GM18526 (cell line): ENCODE results near the gene TBC1D22A.

ENCODE experiments used
- POLR2A ChIP-seq: IDR thresholded peaks from 3 replicates; pipeline ENCODE4 v1.6.1; 2011; ENCODE audit not compliant: insufficient read length; ENCODE audit errors: extremely low read depth

Gene TBC1D22A

DNA sequence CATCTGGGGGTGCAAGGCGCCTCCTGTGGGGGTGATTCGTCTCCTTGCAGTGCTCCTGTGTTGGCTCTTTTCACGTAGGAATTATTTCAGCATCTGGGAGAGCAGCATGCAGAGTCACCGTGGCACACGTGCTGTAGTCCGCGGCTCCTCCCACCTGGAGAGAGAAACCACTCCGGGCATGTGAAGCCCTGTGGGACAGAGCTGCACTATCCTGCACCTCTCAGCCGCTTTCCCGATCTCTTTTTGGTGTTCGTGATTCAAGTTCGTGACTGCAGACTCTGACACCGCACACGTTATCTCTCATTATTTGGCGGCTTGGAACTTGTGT, 394.6 kb downstream of the TBC1D22A start:
- no peak for TF ChIP-seq POLR2A

DNA sequence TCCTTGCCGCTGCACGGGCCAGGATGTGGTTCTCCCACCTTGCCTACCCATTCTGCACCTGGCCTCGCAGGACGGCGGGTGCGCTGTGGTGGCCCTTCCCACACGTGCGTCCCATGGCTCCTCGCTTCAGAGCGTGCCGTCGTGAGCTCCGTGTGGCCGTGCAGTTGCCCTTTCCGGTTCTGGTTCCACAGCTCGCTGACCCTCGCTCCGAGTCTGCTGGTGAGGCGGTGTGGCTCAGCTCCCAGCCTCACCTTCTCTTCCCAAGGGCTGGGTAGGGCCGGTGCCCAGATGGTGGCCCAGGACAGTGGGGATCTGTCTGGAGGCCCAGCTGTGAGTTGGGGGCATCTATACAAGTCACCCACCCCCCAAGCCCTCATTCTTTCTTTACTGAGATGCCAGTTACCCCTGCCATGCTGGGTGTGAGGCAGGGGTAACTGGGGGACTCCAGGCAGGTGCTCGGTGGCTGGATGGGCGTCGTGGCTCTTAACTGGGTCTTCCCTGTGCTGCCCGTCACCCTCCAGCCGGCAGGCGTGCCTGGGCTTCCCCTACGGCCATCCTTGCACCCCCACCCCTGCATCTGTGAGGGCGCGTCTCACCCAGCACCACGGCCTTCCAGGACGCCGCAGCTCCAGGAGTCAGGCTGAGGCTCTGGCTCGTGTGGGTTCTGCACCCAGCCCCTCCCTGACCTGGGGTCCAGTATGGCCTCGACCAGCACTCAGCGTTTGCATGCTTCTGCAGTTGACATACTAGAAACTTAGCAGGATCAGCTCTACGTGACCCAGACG, 395.2 kb downstream of the TBC1D22A start:
- no peak for TF ChIP-seq POLR2A

DNA sequence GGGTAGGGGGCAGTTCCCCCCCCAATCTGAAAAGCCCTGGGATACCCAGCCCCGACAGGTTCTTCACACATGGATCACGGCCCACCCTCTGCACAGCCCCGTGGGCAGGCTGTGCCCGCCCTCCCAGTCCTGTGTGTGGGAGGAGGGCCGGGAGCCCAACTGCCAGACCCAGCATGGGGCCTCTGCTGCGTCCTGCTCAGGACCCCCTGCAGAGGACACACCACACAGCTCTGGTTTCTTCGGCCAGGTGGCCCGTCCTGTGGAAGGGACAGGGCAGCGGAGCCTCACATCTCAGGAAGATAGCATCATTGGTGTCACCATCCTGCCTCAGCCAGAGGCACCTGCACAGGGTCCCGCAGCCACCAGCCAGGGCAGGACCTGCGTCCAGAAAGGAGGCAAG, 396.0 kb downstream of the TBC1D22A start:
- no peak for TF ChIP-seq POLR2A

DNA sequence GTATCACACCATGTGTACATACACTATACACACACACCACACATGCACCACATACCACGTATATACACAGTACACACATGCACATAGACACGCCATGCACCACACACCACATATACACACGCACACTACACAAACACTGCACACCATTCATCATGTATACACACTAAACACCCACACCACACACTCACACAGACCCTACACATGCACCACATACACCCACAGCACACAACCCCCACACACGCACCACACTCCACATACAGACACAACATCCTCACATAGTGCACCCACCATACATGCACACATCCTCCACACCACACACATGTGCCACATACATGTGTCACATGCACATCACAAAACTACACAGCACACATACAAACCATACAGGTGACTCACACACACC, 397.1 kb downstream of the TBC1D22A start:
- no peak for TF ChIP-seq POLR2A

DNA sequence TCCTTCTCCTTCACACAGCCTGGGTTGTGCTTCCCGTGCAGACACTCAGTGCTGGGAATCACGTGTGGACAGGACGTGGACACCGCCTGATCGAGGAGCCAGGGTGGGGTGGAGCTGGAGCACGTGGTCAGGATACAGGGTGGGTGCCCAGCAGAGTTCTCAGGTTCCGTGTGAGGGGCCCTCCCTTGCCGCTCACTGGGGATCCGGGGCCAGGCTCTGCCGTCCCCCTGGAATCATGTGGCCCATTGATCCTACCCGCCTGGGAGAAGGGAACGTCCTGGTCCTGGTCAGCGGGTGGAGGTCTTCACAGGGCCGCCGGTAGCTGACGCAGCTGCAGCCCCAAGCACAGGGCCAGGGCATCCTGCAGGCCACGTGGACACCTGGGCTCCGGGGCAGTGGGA, 397.7 kb downstream of the TBC1D22A start:
- no peak for TF ChIP-seq POLR2A

DNA sequence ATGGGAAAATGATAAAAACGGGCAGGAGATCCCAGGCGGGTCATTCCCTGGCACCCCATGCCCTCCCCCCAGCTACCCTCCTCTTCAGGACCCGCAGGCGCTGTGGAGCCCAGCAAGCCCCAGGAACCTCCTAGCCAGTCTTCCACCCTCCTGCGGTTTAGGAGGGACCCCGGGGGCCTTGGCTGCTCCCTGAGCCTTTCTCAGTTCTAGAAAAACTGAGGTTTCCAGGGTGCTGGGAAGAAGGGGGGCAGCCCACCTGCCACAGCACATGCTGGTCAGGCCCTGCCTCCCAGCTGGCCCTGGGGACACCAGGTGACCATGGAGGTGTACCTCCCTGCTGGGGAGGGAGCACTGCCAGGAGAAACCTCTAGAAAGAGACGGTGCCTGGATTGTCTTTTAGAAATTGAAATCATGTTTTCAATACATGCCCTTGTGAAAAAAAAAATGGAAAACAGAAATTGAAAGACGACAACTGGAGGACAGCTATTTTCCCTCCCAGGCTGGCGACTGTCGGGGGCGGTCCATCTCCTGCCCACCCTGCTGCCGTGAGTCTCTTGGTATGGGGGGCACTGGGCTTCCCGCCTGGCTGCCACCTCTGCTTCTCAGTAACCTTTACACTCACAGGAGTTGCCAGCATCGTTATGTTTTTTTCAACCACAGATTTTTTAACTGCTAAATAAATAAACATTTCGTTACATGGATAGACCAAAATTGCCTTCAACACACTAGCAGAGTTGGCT, 398.5 kb downstream of the TBC1D22A start:
- no peak for TF ChIP-seq POLR2A

DNA sequence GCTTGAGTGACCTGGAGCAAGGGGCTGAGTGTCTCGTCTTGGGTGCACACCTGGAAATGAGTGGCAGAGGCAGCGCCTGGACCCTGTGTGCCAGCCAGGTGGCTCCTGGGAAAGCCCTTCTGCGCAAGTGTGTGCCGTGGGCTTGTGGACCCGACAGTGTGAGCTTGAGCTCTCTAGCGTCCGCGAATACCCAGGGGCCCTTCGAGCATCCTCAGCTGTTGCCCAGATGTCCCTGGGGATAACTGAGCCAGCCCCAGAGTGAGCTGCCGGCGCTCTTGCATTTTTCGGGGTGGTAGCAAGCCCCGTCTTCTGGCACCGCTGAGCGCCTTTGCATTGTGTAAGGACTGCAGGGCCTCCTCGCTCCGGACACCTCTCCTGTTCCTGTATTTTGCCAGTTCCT, 399.2 kb downstream of the TBC1D22A start:
- no peak for TF ChIP-seq POLR2A

DNA sequence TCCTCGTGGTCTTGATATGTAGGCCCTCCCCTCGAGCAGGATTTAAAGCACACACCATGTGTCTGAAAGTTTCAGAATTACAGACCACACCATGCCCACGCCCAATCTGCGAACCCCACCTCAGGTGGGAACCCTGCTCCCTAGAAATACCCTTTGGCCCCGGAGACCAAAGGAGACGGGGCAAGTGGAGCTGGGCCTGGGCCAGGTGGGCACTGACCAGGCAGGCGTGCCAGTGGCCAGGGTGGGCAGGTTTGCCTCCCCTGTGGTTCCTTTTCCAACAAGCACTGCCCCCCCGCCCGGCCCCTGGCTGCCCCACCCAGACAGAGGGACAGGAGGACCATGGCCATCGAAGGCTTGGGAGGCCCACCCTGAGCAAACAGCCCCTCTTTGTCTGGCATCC, 400.4 kb downstream of the TBC1D22A start:
- no peak for TF ChIP-seq POLR2A

DNA sequence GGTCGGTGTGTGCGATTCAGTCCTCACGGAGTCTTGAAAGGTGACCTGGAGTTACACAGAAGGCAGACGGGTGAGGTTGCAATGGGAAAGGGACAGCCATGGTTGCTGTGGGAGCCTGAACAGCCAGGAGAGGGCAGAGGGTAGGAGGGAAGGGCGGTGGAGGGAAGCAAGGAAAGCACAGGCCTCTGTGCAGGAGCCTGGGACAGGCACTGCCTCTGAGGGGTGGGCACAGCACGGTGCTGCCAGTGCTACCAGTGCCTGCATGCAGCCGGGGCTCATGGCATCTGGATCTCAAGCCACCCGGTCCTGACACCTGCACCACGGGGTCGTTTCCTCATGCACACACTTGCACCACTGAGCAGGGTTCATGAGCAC, 401.0 kb downstream of the TBC1D22A start:
- TF ChIP-seq POLR2A: no peak

DNA sequence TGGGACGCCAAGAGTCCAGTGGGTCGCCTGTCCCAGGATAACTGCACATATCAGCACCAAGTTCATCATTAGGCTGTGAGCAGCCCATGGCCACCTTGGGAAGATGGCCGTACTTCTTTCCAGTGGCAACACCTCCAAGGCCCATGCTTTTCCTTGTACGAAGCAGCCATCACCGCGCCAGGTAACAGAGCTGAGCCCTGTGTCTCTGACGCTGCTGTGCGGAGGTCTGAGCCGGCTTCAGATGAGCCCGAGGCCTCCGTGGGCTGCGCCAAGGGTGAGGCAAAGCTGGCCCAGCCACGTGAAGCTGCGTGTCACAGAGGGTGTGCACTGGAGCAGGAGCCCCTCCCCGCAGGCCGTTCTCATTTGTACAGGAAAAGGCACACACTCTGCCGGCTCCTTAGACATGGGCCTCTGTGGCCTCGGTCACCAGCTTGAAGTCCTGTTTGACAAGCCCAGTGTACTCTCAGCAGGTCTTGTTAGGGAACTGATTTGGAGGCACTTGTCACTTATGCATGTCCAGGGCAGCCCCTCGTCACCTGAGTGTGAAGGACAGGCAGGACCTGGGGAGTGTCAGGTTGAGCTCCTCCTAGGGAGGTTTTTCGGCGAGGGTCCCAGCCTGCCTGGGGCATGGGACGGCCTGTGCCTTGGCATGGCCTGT, 401.5 kb downstream of the TBC1D22A start:
- no peak for TF ChIP-seq POLR2A

DNA sequence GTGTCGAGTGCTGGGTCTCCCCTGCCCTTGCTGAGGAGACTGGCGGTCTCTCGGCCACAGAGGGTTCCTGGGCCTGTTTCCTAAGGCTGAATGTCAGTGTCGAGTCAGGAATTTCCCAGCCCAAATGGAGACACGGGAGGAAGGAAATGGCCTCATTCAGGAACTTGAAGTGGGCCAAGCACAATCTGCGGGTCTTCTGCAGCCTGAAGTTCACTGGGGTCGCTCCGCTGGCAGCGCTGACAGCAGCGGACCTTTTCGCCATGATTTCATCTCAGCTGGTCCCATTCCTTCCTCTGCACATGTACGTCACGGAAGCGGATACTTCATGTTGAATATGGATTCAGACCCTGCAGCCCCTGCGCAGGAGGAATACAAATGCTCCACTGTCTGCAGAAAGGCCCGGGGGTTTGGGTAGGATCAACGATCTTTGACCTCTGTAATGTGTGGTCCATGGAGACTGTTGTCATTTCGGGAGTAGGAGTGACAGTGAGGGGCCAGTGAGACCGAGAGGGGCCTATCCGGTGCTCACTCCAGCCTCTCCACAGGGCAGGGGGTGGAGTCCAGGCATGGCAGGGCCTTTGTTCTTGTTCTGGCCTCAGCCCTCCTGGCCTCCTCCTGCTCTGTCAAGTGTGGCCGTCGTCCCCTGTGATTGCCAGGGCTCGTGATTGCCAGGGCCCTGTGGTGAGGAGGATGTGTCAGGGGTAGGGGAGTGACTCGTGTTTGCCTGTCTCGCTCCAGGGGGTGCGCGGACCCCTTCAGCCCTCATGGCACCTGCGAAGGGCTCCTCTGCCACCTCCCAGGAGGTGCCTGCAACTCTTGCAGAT, 402.3 kb downstream of the TBC1D22A start:
- no peak for TF ChIP-seq POLR2A

DNA sequence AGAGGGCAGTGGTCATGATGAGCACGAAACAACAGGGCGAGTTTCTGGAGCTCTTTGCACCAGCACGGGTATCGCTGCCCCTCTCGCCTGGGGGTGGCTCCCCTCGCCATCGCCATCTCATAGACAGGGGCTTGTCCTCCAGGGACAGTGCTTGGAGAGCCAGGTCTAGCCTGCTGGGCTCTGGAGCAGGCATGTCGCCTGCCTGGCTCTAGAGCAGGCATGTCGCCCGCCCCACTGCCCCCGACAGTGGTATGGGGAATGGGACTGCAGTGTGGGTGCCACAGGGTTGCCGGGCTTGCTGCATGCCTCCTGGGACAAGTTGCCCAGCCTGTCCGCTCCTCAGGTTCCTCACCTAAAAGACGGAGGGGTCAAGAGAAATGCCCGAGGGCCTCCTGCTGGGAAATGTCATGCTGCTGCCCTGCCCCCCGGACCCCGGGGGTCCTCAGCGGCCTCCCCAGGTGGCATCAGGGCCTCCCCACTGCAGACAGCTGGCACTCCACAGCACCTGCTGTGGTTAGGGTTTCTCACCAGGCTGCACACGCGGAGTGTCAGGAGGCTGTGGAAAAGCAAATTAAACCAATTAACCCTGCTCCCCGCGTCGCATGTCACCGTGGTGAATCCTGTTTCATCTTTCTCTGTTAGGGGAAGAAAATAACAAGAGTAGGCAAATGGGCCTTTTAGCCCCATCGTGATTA, 403.0 kb downstream of the TBC1D22A start:
- no peak for TF ChIP-seq POLR2A

DNA sequence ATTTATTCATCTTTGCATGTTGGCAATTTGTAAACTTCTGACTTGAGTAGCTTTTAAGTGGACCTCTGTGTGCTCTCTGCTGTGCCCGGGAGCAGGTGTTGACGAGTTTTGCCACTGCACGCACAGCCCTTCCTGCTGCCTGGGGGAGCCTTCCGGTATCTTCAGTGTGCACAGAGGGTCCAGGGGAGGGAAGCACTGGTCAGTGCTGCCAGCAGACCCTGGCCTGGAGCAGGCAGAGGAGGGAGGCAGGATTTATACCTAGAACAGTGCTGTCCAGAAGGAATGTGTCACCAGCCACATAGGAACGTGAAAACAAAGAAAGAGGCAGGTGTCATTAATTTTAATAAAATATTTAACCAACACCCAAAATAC, 403.6 kb downstream of the TBC1D22A start:
- TF ChIP-seq POLR2A: no peak

DNA sequence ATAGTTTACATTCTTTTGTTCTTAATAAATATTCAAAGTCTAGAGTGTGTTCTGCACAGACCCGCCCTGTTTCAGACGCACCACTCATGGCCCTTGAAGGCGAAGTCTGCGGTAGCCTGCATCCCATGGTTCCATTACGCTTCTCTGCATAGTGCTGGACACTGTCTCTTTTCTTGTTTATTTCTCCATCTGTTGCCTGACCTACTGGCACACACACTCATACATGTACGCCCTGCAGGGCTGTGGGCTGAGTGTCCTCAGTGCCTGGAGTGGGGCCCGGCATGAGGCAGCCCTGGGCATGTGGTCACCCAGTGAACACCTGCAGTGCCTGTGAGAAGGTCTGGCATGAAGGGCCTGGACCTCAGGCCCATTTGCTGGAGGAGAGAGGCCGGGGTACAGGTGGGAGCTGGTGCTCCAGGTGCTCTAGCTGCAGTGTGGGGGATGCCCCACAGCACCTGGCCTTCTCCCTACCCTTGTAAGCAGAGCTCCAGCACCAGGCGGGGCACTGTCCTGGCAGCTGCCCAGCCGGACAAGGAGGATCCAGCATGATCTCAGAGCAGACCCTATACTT, 404.1 kb downstream of the TBC1D22A start:
- no peak for TF ChIP-seq POLR2A

DNA sequence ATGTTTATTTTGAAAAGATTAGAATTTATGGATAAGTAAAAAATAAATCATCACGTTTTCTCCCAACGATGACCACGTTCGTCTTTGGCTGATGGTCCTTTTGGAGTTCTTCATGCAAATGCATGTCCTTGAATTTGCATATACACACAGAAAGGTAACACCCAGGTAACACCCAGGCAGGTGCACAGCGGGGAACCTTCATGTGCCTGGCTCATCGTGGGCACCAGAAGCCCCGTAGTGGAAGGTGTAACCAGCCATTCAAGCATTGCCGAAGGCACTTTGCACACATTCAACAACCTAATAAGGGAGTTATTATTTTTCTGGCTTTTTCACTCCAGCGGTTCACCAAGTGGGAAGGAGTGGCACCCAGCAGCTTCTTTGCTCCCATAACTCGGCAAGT, 404.6 kb downstream of the TBC1D22A start:
- no peak for TF ChIP-seq POLR2A
